Smooth muscle cell of the brain vasculature (primary cell): ENCODE results near the gene GRAP2.

Experiments used
- DNase-seq: peaks from one replicate; pipeline ENCODE4 v3.0.0-alpha.2; 2012; ENCODE audit warnings: low read depth, low spot score

GRAP2 gene

GRCh38 chr22:39965748-39966147 is 64.9 kb downstream of the GRAP2 start:
- no peak for DNase-seq

- no peak for DNase-seq
Observed at GRCh38 chr22:39966470-39966869, 65.6 kb downstream of the GRAP2 start.

GRCh38 chr22:39967103-39967829 is 66.4 kb downstream of the GRAP2 start:
- no peak for DNase-seq

- no peak for DNase-seq
Observed at GRCh38 chr22:39967996-39968972, 67.4 kb downstream of the GRAP2 start.

DNA sequence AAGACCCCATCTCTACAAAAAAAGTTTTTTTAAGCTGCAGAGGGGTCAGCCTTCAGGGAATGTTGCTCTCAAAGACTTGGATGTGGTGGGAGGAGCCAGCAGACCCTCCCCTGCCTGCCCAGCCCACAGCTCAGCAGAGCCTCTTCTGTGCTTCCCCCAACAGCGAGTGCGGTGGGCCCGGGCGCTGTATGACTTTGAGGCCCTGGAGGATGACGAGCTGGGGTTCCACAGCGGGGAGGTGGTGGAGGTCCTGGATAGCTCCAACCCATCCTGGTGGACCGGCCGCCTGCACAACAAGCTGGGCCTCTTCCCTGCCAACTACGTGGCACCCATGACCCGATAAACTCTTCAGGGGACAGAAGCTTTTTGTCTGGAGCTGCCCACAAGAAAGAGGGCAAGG is 69.9 kb downstream of the GRAP2 start:
- DNase-seq, result no peak

DNA sequence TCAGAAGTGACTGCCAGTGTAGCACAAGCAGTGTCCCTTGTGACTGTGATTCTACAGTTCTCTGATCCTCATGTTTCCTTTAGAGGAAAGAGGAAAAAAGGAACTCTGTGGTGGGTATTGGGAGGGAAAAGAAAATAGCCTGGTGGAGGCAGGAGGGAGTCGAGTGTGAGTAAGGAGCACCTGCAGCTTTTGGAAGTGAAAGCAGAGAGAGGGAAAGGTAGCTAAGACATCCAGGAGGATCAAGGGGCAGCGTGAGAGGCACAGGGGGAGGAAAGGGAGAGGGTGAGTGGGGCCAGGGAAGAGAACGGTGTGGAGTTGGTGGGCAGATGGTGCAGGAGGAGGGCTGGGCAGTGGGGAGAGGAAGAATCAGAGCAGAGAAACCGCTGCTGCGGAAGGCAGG is 71.8 kb downstream of the GRAP2 start:
- DNase-seq, result no peak

DNA sequence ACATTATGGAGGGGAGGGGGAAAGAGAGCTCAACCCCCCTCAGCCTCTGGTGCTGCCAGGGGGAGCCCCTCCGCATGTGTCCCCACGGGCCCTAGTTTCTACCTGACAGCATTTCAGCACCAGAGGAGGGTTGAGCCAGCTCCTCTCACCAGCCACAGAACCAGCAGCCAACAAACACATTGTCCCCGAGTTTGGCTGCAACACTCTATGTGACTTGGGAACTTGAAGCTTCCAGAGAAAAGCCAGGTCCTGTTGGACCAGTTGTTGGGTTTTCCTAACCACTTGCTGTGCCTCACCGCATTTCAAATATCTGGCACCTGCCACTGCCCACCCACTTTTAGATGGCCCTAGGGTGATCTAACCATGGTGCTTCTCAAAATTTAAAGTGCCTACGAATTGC is 72.8 kb downstream of the GRAP2 start:
- no peak for DNase-seq

DNA sequence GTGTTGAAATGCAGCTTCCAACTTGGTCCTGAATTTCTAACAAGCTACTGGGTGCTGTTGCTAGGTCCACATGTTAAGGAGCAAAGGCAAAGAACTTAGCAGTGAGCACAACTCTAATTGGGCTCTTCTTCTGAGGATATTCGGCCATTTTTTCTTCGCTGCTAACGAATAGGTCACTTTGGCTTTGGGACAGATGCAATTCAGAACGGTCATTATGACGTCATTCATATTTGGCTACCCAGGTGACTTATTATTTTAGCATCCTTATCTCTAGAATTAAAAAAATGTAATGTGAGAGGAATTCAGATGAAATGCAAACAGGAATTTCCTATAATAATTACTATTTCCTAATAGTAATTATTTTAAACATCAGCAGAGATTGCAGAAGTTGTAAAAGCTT is 73.2 kb downstream of the GRAP2 start:
- no peak for DNase-seq

- DNase-seq, result no peak
Observed at GRCh38 chr22:39979048-39979447, 78.2 kb downstream of the GRAP2 start.

DNA sequence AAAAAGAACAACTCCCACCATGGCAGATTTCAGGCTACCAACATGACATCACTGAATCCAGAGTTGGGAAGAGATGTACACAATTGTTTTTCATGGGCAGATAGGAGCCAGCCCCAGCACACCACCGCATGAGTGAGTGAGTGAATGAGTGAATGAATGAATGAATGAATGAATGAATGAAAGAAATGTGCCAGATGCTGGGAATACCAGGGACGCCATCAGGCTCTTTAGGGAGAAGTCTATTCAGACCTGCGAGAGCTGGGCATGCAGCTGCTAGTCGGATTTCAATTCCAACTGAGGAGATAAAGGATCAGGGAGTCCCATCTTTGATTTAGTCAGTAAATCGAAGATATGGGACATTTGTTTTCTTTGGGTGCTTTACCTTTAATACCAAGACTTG is 78.6 kb downstream of the GRAP2 start:
- no peak for DNase-seq

DNA sequence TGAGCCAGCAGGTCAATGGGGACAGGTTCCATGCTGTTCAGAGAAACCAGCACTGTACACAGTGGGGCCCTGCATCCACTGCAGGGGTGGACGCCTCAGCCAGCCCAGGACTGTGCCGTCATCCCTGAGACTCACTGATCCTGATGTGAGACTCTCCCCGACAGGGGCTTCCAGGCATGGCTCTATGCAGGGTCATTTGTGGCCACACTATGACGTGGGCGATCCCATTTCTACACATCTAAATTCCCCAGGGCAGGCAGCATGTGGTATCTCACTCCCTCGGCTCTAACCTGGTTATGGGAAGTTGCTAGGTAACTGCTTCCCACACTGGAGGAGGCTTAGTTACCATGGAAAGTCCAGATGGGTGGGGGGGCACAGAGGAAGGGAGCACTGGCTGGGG is 79.7 kb downstream of the GRAP2 start:
- DNase-seq, result no peak

DNA sequence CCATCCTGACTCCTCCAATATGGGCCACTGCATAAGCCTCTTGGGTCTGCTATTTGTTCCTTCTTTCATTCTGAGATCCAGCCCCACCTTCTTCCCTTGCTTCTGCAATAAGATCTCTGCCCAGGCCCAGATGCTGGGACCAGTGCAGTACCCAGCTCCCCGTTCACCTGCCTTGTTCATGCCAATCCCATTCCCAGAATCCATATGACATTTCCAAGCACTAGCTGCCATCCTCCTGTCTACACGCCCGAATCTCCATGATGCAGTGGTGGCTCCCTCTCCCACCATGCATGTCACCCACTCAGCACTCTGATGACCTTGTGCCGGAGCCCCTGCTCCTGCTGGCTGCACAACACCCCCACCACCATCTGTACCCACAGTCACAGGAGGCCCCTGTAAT is 82.5 kb downstream of the GRAP2 start:
- no peak for DNase-seq

GRCh38 chr22:39984006-39984405 is 83.1 kb downstream of the GRAP2 start:
- no peak for DNase-seq

DNA sequence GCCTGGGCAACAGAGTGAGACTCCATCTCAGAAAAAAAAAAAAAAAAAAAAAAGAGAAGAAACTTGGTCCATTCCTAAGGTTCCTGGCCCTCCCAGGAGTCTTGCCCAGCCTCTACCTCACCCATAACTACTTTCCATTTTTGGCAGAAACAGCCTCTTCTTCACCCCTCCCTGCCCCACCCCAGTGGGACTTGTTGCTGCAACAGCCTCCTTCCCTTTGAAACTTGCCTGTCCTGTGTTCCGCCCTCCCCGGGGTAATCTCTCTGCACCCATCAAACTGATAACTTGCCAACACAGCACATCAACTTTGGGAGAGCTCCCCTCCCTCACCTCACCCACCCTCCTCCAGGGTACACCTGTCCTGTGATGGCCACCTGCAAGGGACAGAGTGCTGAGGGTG is 83.9 kb downstream of the GRAP2 start:
- no peak for DNase-seq

GRCh38 chr22:39985383-39986035 is 84.6 kb downstream of the GRAP2 start:
- no peak for DNase-seq

DNA sequence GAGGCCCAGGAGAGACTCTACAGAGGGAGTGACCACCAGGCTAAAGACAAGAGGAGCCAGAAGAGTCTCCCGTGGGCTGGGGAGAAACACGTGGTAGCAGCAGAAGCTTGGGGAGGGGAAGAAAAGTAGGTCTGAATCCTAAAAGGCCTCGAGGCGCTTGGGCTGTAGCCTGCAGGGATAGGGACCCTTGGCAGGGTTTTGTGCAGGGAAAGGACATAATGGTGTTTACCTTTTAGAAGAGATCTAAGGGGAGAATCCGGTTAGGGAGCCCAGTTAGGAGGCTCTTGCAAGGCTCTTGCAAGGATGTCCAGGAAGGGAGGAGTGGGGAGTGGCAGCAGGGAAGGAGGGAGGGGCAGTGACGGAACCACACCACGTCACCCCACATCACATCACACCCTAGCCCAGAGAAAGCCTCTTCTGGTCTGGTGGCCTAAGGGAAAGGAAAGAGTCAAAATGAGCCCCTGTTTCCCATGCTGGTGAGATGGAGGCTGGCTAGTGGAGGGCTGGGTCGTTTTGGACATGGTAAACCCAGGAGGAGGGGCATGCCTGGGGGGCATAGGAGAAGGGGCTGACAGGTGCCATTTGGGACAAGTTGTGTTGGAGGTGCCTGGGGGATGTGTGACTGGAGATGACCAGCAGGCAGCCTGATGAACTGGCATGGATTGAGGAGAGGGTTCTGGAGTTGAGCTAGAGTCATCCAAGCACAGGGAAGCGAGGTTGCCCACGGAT is 87.7 kb downstream of the GRAP2 start:
- no peak for DNase-seq

- no peak for DNase-seq
Observed at GRCh38 chr22:39989633-39990032, 88.7 kb downstream of the GRAP2 start.

DNA sequence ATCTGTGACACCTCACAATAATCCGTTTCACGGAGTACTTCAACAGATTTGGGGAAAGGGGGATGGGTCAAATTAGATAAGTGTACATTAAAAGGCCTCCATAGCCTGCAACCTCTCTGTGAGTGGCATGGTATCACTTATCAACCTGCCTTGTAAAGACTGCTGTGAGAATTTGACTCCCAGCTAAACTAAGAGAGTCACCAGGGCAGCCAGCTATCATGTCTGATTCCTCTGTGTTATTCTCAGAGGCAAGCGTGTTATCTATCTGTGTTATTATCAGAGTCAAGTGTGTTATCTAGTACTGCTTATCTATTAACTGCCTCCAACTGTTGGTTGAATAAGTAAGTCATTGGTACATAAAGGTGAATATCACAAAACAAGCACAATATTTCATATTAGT is 89.8 kb downstream of the GRAP2 start:
- no peak for DNase-seq

GRCh38 chr22:39991159-39991860 is 90.4 kb downstream of the GRAP2 start:
- DNase-seq, result no peak

DNA sequence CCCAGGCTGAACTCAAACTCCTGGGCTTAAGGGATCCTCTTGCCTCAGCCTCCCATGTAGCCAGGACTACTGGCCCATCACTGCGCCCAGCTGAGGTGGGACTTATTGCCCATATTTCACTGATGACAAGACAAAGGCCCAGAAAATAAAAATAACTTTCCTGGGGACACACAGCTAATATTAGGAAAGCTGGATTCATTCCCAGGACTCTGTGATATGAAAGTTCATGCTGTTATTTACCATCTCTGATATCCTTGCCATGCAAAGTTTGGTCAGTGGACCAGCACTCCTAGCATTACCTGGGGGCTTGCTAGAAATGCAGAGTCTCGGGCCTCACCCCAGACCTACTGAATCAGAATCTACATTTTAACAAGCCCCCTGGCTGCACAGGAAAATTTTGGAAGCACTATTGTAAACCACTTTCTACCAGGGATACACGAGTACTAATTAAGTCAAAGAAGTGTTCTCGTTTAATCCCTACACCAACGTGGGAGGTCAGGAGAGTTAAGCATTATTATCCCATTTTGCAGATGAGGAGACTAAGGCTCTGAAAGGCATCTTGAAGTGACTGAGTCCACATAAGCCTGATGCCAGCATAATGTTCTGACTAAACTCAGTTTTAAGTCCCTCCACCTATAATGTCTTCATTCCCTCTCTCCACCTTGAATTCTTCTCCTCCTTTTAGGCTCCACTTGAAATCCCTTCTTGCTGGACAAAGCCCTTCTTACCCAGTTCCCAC is 91.4 kb downstream of the GRAP2 start:
- no peak for DNase-seq
